NCI-H524 treated with DMSO at 0.1 percent for 48 hours (cell line): ENCODE results near the gene SCLT1.

Experiments used
- DNase-seq: peaks from one replicate; lab custom pipeline; 2025; lab: John Stamatoyannopoulos, UW

The SCLT1 gene

DNA sequence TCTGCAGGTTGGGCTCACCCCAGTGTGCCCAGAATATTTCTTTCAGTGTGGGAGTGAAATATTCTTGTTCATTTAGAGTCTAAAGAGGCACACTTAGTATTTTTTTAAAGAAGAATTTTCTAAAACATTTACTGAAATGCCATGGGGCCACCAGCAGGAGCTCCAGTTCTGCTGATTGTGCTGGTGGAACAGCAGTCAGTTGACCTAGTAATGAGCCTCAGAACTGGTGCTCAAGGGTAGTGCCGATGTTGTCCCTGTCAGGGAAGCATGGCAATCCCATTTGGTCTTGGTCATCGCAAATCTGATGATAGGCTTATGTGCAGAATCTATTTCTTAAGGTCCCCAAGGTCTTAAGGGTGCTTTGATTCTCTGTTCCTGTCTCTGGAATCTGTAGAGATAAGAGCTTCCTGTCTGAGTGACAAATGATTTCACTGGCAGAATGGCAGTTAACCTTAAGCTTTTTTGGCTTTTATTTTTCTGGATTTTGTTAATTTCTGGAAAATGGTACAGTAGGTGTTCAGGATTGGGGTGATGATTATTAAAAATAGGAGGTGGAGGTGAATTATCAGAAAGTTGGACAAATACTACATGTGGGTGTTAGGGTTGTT lies 252.5 kb downstream of the SCLT1 start:
- no peak for DNase-seq

DNA sequence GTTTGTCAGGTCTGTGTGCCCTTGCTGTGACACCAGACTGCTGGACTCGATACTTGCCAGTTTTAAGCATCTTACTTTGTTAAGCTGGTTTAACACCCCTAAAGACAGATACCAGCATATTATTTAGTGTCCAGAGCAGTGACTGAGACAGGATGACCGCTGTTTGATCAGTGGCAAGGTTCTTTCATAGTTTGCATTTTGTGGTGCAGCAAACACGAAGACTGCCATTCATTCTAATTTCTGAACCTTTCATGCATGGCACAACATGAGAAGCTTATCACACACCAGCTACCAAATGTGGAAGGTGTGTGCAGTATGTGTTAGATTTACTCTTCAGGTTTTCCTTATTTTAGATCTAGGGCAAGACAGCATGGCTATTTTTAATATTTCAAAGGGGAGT lies 255.7 kb downstream of the SCLT1 start:
- no peak for DNase-seq

DNA sequence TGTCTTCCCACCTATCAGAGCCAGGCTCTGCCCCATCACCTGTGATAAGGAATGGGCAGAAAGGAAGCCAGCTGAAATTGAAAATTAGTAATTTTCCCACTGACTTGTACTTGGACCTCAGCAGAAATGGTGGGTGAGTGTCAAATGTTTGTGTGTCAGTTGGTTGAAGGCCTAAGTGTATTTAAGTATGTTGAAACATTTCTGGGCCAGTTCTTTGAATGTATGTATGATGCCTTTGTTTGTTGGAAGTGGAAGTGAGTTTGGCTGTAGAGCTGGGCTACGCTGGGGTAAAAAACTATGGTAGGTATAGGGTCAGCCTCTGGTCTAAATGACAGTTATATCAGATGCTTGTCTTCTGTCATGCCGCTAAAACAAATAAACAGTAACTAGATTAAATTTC lies 256.1 kb downstream of the SCLT1 start:
- DNase-seq, result no peak

DNA sequence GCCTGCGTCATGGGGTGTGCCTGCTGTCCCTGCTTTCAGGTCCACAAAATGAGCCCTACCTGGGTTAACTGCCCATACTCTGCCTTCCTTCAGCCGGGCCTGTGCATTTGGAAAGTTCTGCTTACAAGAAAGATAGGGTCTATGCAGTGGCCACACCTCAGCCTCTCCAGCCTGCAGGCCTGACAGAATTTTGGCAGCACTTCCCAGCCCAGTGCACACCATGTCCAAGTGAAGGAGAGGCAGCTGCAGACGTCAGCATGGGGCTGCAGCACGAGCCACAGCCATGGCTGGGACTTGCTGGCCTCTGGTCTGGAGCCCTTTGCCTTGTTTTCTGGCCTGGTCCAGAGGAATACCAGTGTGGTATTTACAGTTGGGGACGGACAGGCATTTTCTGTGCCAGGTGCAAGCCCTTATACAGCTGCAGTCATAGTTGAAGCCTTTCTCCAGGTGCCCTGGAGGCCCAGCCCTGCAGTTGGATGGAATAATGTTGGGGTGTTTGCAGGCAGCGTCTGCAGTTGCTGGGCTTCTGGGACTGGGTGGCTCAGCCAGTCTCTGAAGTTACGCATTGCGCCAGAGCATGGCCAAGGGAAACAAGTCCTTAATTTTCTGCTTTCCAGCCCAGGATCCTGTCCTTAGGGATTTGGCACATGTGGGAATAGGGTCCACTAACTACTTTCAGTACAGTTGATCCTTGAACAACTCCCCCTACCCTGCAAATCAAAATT lies 257.7 kb downstream of the SCLT1 start:
- DNase-seq, result no peak
